Nephron progenitor cell (in vitro differentiated cells): Measurements from ENCODE around the gene RASA2.

Experiments used
- DNase-seq: peaks from one replicate; pipeline ENCODE4 v3.0.0; 2021
- H3K27ac Mint-ChIP-seq: 2 replicates; pipeline ENCODE4 v1.8.0; 2021; ENCODE audit warnings: mild to moderate bottlenecking, moderate library complexity, mixed read lengths
- H3K27me3 Mint-ChIP-seq: 2 replicates; pipeline ENCODE4 v1.8.0; 2021; ENCODE audit warnings: mild to moderate bottlenecking, low read depth, mixed read lengths; ENCODE audit not compliant: poor library complexity
- H3K36me3 Mint-ChIP-seq: 2 replicates; pipeline ENCODE4 v1.8.0; 2021; ENCODE audit warnings: low read depth, mixed read lengths
- H3K4me1 Mint-ChIP-seq: 2 replicates; pipeline ENCODE4 v1.8.0; 2021; ENCODE audit warnings: mixed read lengths
- H3K4me3 Mint-ChIP-seq: 2 replicates; pipeline ENCODE4 v1.8.0; 2021; ENCODE audit warnings: mild to moderate bottlenecking, moderate library complexity, mixed read lengths
- H3K9me3 Mint-ChIP-seq: 2 replicates; pipeline ENCODE4 v1.8.0; 2021; ENCODE audit warnings: mild to moderate bottlenecking, moderate library complexity, mixed read lengths
- TF ChIP-seq, protein P1 (sequence below): fragments of 200-600 bp; sonication (generic); IDR thresholded peaks from 2 replicates; pipeline ENCODE4 v1.5.0; 2021; ENCODE audit warnings: antibody characterized with exemption

Gene RASA2

DNA sequence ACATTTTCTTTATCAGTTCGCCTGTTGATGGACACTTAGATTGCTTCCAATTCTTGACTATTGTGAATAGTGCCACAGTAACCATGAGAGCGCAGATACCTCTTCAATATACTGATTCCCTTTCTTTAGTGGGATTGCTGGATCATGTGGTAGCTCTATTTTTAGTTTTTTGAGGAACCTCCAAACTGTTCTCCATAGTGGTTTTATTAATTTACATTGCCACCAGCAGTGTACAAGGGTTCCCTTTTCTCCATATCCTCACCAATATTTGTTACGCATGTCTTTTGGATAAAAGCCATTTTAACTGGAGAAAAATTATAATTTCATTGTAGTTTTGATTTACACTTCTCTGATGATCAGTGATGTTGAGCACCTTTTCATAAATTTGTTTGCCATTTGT is 59.3 kb downstream of the RASA2 start:
- H3K27ac Mint-ChIP-seq = no peak overlapping the region
- DNase-seq = no peak
- no peak overlapping the region for H3K4me3 Mint-ChIP-seq
- H3K36me3 Mint-ChIP-seq = peaks cover 96% of the 10 kb centered on the region
- no peaks in the 10 kb centered on the region for H3K27me3 Mint-ChIP-seq
- TF ChIP-seq, protein P1, sequence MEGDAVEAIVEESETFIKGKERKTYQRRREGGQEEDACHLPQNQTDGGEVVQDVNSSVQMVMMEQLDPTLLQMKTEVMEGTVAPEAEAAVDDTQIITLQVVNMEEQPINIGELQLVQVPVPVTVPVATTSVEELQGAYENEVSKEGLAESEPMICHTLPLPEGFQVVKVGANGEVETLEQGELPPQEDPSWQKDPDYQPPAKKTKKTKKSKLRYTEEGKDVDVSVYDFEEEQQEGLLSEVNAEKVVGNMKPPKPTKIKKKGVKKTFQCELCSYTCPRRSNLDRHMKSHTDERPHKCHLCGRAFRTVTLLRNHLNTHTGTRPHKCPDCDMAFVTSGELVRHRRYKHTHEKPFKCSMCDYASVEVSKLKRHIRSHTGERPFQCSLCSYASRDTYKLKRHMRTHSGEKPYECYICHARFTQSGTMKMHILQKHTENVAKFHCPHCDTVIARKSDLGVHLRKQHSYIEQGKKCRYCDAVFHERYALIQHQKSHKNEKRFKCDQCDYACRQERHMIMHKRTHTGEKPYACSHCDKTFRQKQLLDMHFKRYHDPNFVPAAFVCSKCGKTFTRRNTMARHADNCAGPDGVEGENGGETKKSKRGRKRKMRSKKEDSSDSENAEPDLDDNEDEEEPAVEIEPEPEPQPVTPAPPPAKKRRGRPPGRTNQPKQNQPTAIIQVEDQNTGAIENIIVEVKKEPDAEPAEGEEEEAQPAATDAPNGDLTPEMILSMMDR = no peak
- H3K4me1 Mint-ChIP-seq = no peaks in the 10 kb centered on the region
- peaks cover 65% of the 10 kb centered on the region for H3K9me3 Mint-ChIP-seq

DNA sequence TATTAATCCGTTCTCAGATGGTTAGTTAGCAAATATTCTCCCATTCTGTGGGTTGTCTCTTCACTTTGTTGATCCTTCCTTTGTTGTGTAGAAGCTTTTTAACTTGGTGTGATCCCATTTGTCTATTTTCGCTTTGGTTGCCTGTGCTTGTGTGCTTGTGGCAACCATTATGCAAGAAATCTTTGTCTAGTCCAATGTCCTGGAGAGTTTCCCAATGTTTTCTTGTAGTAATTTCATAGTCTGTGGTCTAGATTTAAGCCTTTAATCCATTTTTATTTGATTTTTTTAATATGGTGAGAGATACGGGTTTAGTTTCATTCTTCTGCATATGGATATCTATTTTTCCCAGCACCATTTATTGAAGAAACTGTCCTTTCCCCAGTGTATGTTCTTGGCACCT is 59.8 kb downstream of the RASA2 start:
- Mint-ChIP-seq H3K9me3 (peaks cover 65% of the 10 kb centered on the region), H3K4me1 (no peaks in the 10 kb centered on the region), H3K4me3 (no peak overlapping the region), H3K36me3 (peaks cover 99% of the 10 kb centered on the region), H3K27me3 (no peaks in the 10 kb centered on the region), H3K27ac (no peak overlapping the region)
- TF ChIP-seq, protein P1 = no peak
- no peak for DNase-seq

DNA sequence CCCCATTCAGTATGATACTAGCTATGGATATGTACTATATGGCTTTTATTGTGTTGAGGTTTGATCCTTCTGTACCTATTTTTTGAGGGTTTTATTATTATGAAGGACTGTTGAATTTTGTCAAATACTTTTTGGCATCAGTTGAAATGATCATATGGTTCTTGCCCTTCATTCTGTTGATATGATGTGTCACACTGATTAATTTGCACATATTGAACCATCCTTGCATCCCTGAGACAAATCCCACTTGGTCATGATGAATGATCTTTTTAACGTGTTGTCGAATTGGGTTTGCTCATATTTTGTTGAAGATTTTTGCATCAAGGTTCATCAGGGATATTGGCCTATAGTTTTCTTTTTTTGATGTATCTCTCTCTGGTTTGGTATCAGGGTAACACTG is 61.0 kb downstream of the RASA2 start:
- Mint-ChIP-seq H3K27ac (no peak overlapping the region), H3K27me3 (no peaks in the 10 kb centered on the region), H3K4me1 (no peaks in the 10 kb centered on the region), H3K9me3 (peaks cover 59% of the 10 kb centered on the region), H3K4me3 (no peak overlapping the region), H3K36me3 (peaks cover 87% of the 10 kb centered on the region)
- TF ChIP-seq, protein P1 = no peak
- no peak for DNase-seq

DNA sequence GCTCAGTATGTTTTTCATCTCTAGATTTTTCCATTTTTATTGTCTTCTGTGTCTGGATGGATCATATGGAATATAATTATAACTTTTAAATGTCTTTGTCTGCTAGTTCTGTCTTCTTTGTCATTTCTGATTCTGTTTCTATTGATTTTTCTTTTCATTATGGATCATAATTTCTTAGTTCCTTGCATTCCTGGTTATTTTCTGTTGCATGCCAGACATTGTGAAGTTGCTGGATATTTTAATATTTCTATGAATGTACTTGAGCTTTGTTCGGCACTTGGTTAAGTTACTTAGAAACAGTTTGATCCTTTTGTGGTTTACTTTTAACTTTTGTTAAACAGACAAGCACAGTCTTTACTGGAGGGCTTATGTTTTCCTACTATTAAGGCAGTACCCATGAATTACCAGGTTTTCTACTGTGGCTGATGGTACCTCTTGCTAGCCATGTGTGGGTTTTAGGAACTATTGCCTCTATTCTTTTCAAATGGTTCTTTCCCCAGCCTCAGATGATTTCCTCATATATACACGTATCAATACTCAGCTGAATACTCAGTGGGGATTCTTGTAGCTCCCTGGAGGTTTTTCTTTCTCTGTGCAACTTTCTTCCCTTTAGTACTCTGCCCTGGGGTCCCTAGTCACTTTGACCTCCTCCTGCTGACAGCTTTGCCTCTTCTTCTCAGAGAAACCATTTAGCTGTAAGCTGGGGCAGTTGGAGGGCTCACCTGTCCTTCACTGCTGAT is 64.3 kb downstream of the RASA2 start:
- TF ChIP-seq, protein P1 = no peak

DNA sequence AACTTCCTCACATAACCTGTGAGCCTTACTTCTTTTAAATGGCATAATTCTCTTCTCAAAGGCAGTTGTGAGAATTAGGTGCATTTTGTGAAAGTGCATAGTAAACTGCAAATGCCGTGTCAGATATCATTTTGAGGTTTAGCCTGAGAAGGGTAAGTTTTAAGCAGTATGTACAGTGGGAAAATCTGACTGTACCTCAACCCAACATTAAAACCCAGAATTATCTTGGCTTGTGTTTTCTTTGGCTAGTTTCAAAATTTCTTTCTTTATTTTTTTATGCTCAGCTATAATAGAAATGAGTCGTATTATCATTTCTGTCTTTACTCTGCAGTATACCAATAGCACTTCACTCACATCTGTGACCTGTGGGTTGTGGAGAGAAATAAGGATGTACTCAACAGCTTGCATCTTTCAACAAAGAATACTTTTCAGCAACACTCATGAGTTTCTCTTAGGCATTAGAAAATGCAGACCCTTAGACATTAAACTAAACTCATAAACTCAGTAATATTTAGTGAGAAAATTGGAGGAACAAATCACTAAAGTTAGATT is 65.7 kb downstream of the RASA2 start:
- H3K36me3 Mint-ChIP-seq = peaks cover 44% of the 10 kb centered on the region
- no peak overlapping the region for H3K27ac Mint-ChIP-seq
- H3K4me3 Mint-ChIP-seq = no peak overlapping the region
- TF ChIP-seq, protein P1 = no peak
- peaks cover 16% of the 10 kb centered on the region for H3K9me3 Mint-ChIP-seq
- no peaks in the 10 kb centered on the region for H3K4me1 Mint-ChIP-seq
- H3K27me3 Mint-ChIP-seq = no peaks in the 10 kb centered on the region
- DNase-seq = no peak

More for the DNA sequence above, 64.3 kb downstream of the RASA2 start:
- peaks cover 30% of the 10 kb centered on the region for H3K9me3 Mint-ChIP-seq
- H3K27me3 Mint-ChIP-seq = no peaks in the 10 kb centered on the region
- peaks cover 54% of the 10 kb centered on the region for H3K36me3 Mint-ChIP-seq
- H3K27ac Mint-ChIP-seq = no peak overlapping the region
- no peak overlapping the region for H3K4me3 Mint-ChIP-seq
- no peaks in the 10 kb centered on the region for H3K4me1 Mint-ChIP-seq
- DNase-seq = no peak

- Mint-ChIP-seq H3K4me3 (no peak overlapping the region), H3K9me3 (peaks cover 11% of the 10 kb centered on the region), H3K27ac (no peak overlapping the region), H3K4me1 (no peaks in the 10 kb centered on the region), H3K27me3 (no peaks in the 10 kb centered on the region), H3K36me3 (peaks cover 38% of the 10 kb centered on the region)
- TF ChIP-seq, protein P1 = no peak
- no peak for DNase-seq
Measured at GRCh38 chr3:141553055-141553454, 66.2 kb downstream of the RASA2 start.
